SKM-1 (cell line): Measurements from ENCODE around the gene RAB26.
"Not testable (repeated sequence)": the region's sequence is repeated elsewhere in the genome, so short reads cannot be mapped to it uniquely, and the experiment has no call there.

Experiments
- DNase-seq: peaks from one replicate; lab custom pipeline; 2025; ENCODE audit not compliant: unreplicated experiment; lab: John Stamatoyannopoulos, UW

Gene RAB26

GRCh38 chr16:2116428-2116827 is 32.0 kb upstream of the RAB26 start:
- DNase-seq: not testable (repeated sequence)

DNA sequence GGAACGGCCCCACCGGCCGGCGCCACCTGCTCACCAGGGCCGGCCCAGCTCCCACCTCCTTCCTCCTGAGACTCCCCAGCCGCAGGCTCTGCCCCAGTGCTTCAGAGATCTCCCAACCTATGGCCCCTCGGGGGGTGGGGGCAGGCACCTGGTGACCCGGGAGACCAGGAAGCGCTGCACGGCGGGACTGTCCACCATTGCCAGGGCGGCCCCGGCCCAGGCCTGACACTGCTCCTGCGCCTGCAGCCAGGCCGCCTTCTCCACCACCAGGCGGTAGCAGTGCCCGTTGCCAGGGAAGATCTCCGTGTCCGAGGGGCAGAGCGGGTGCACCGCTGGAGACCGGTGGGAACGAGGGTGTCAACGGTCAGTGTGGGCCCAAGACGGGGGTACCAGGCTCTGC is 31.1 kb upstream of the RAB26 start:
- DNase-seq: not testable (repeated sequence)

- not testable (repeated sequence) for DNase-seq
Observed at GRCh38 chr16:2117960-2118722, 30.3 kb upstream of the RAB26 start.

DNA sequence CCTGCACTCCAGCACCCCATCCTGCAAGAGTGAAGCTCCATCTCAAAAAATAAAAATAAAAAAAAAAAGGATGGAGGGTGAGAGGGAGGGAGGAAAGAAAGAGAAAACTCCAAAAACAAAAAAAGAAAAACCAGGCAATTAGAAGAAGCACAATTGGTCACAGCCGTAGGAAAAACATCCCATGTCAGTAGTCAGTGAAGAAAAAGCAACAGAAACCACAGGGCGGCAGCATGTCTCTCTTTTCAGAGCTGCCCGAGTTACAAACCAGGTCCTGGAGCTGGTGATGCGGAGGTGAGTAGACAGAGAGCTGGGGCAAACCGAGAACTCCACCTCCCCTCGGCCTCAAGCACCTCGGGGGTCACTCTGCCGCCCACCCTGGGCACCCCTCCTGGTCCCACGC is 27.1 kb upstream of the RAB26 start:
- DNase-seq: not testable (repeated sequence)

- no peak for DNase-seq
Observed at GRCh38 chr16:2121853-2122252, 26.6 kb upstream of the RAB26 start.

- no peak for DNase-seq
Observed at GRCh38 chr16:2122429-2122828, 26.0 kb upstream of the RAB26 start.

- DNase-seq: not testable (repeated sequence)
Observed at GRCh38 chr16:2122934-2123683, 25.3 kb upstream of the RAB26 start.

- DNase-seq: not testable (repeated sequence)
Observed at GRCh38 chr16:2123706-2124376, 24.6 kb upstream of the RAB26 start.

- DNase-seq: not testable (repeated sequence)
Observed at GRCh38 chr16:2124377-2124693, 24.1 kb upstream of the RAB26 start.

- not testable (repeated sequence) for DNase-seq
Observed at GRCh38 chr16:2124694-2125444, 23.6 kb upstream of the RAB26 start.

DNA sequence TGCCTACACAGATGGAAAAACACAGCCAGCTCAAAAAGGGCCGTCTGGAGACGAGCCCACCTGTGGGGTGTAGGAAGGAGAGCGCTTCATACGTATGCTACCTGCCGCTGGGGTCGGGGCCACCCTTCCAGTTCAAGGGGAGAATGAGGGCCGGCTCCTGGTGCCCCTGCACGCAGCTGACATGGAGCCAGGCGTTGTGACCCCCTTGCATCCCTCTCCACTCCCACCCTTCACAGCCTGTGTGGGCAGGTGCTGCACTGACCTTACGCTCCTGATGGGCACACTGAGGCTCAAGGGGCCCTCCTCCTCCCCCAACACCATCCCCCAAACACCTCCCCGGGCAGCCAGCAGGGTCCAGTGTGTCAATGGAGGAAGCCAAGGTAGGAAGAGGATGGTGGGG is 22.8 kb upstream of the RAB26 start:
- DNase-seq: not testable (repeated sequence)

GRCh38 chr16:2126161-2126743 is 22.2 kb upstream of the RAB26 start:
- DNase-seq: not testable (repeated sequence)

DNA sequence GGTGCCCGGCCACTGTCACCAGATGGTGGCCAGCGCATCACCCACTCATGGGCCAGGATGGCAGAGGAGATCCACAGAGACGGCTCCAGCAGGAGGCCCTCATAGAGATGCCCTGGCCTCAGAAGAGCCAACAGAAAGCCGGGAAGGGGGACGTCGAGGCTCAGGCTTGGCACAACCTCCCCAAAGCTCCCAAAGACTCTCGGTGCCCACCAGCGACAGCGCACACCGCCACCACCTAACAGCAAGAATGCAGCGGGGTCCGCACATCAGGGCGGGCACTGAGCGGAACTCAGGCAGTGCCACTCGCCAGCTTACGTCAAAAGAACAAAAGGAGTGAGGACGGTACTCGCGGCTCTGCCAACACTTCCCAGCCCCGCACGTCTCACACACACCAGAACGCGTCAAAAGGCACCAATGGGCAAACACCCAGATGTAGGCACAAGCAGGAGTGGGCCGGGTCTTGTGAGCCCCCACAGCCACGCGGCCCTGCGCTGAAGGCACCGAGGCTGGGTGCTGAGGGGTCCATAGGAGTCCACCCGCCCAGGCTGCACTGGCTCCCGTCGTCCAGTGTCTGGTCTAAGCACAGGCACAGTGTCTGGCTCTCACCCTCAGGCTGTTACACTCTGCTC is 21.4 kb upstream of the RAB26 start:
- DNase-seq: not testable (repeated sequence)

GRCh38 chr16:2127630-2128280 is 20.7 kb upstream of the RAB26 start:
- DNase-seq: not testable (repeated sequence)

DNA sequence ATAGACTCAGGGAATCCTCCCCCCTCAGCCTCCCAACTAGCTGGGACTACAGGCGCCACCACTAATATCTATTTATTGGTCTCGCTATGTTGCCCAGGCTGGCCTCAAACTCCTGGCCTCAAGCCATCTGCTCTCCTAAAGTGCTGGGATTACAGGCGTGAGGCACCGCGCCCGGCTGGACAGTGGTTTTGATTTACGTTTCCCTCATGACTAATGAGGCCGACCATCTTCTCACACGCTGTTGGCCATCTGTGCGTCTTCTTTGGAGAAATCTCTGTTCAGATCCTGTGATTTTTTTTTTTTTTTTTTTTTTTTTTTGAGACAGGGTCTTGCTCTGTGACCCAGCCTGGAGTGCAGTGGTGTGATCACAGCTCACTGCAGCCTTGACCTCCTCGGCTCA is 19.2 kb upstream of the RAB26 start:
- not testable (repeated sequence) for DNase-seq

GRCh38 chr16:2129890-2130447 is 18.5 kb upstream of the RAB26 start:
- DNase-seq: not testable (repeated sequence)

DNA sequence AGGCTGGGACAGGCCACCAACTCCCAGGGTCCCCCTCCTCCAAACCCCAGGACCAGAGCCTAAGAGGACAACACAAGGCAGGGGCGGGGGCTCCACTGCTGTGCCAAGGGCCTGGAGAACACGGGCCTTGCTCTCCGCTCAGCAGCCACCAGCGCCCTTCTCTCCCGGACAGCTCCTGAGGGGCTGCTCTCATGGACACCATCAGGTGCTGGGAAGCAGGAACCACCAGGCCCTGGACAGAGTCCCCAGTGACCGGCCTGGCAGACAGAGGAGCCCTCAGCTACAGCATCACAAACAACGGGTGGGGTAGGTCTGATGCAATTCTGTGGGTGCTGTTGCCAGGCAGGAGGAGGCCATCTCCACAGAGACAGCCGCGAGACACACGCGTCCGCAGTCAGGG is 14.6 kb upstream of the RAB26 start:
- DNase-seq: not testable (repeated sequence)

- DNase-seq: not testable (repeated sequence)
Observed at GRCh38 chr16:2135071-2135470, 13.4 kb upstream of the RAB26 start.

- DNase-seq: peak; percentile 69
Observed at GRCh38 chr16:2135770-2136490, 12.5 kb upstream of the RAB26 start, which contains the start of gene PKD1. TSS of gene PKD1 (minus strand) at chr16:2135898. CDS start at chr16:2135689, 209 bp downstream.
